ENCODE measurements around the gene ALAS1. TPM values are rescaled to one million over a fixed set of nuclear protein-coding genes. Genes with fewer than 3 reads are reported as not detected.

ALAS1 gene
- total and polyA plus RNA-seq, 2 of the 13 experiments (the other 11 are each of a cell fraction or from before 2014, with no cell fraction given), result 36.0 to 43.2 TPM

GRCh38 chr3:52211268-52211891, 13.4 kb downstream of the ALAS1 start (continued):
- TF ChIP-seq ZBTB4 (CRISPR knock-in tag; IDR thresholded peaks at IDR 0.05; ENCODE audit: borderline replicate concordance) (peak; percentile 85; the same call in 1 of the 2 replicates), ZFY (CRISPR knock-in tag; IDR thresholded peaks at IDR 0.05) (no peak), RFX5 (IDR thresholded peaks at IDR 0.05; ENCODE audit: low read depth, low read length) (no peak), E2F2 (CRISPR knock-in tag; IDR thresholded peaks at IDR 0.05; ENCODE audit: borderline replicate concordance) (no peak), EP300 (IDR thresholded peaks at IDR 0.05; ENCODE audit: low read depth in 2 of 2, low read length in 2 of 2) (peak in 1 of 2 experiments; percentile 37; a peak in 1 of 4 replicates), EP300 (CRISPR knock-in tag; IDR thresholded peaks at IDR 0.05; ENCODE audit: borderline replicate concordance) (no peak), MEIS2 (CRISPR knock-in tag; IDR thresholded peaks at IDR 0.05) (no peak), RXRB (CRISPR knock-in tag; IDR thresholded peaks at IDR 0.05; ENCODE audit: borderline replicate concordance) (peak; percentile 44; the same call in 1 of the 2 replicates), ZXDC (CRISPR knock-in tag; IDR thresholded peaks at IDR 0.05) (no peak), ZNF740 (CRISPR knock-in tag; IDR thresholded peaks at IDR 0.05) (no peak), ZFP36L1 (CRISPR knock-in tag; IDR thresholded peaks at IDR 0.05) (no peak)

Data from HepG2 (cell line).